DOHH2 (cell line): ENCODE results near the gene RASGRF1.

ENCODE experiments used
- H3F3A ChIP-seq: fragments of 200-600 bp; sonication (generic), shearing (Covaris generic); 2 replicates; pipeline ENCODE4 v1.6.0; 2016; ENCODE audit warnings: antibody characterized with exemption, mild to moderate bottlenecking; ENCODE audit not compliant: control insufficient read depth, insufficient read depth
- H3K27ac ChIP-seq: fragments of 200-600 bp; sonication (generic); 2 replicates; pipeline ENCODE4 v1.5.1; 2014; ENCODE audit warnings: low read depth, mild to moderate bottlenecking, low read length, moderate library complexity
- H3K27me3 ChIP-seq: fragments of 200-600 bp; sonication (generic); 2 replicates; pipeline ENCODE4 v1.6.1; 2014; ENCODE audit warnings: mild to moderate bottlenecking, low read length, mixed read lengths; ENCODE audit not compliant: control insufficient read depth
- H3K36me3 ChIP-seq: fragments of 200-600 bp; sonication (generic); 2 replicates; pipeline ENCODE4 v1.6.1; 2014; ENCODE audit warnings: mild to moderate bottlenecking, low read length, moderate library complexity, mixed read lengths; ENCODE audit not compliant: control insufficient read depth
- H3K4me1 ChIP-seq: fragments of 200-600 bp; sonication (generic); 2 replicates; pipeline ENCODE4 v1.6.1; 2014; ENCODE audit warnings: mild to moderate bottlenecking, low read length, mixed read lengths; ENCODE audit not compliant: control insufficient read depth
- H3K4me2 ChIP-seq: fragments of 200-600 bp; sonication (generic); 2 replicates; pipeline ENCODE4 v1.6.0; 2014; ENCODE audit warnings: mild to moderate bottlenecking, low read length, moderate library complexity
- H3K4me3 ChIP-seq: fragments of 200-600 bp; sonication (generic); 2 replicates; pipeline ENCODE4 v1.5.1; 2014; ENCODE audit warnings: mild to moderate bottlenecking, low read length, mixed read lengths
- H3K79me2 ChIP-seq: fragments of 200-600 bp; sonication (generic); 2 replicates; pipeline ENCODE4 v1.6.1; 2014; ENCODE audit warnings: mild to moderate bottlenecking, low read length, mixed read lengths; ENCODE audit not compliant: control insufficient read depth
- H3K9me2 ChIP-seq: fragments of 200-600 bp; sonication (generic); replicated peaks from 2 replicates; pipeline ENCODE4 v1.6.1; 2014; ENCODE audit warnings: mild to moderate bottlenecking, low read length, mixed read lengths; ENCODE audit not compliant: control insufficient read depth
- H3K9me3 ChIP-seq: fragments of 200-600 bp; sonication (generic); 2 replicates; pipeline ENCODE4 v1.6.1; 2014; ENCODE audit warnings: antibody characterized with exemption, low read length, mixed read lengths; ENCODE audit not compliant: control insufficient read depth, insufficient read depth
- H4K20me1 ChIP-seq: fragments of 200-600 bp; sonication (generic); 2 replicates; pipeline ENCODE4 v1.6.0; 2014; ENCODE audit warnings: low read depth, mild to moderate bottlenecking, antibody characterized with exemption, low read length, moderate library complexity; ENCODE audit not compliant: control insufficient read depth, insufficient read depth
- EZH2phosphoT487 ChIP-seq: fragments of 200-600 bp; sonication (generic); IDR thresholded peaks from 2 replicates; pipeline ENCODE4 v1.6.1; 2017; ENCODE audit warnings: borderline replicate concordance, mild to moderate bottlenecking, antibody characterized with exemption, low read length, moderate library complexity, mixed read lengths
- TF ChIP-seq, protein P1 (sequence below): fragments of 200-600 bp; sonication (generic); IDR thresholded peaks from one replicate; pipeline ENCODE4 v1.5.1; 2014; ENCODE audit warnings: antibody characterized with exemption, mild to moderate bottlenecking, low read depth, low read length; ENCODE audit not compliant: poor library complexity, severe bottlenecking

Gene RASGRF1

DNA sequence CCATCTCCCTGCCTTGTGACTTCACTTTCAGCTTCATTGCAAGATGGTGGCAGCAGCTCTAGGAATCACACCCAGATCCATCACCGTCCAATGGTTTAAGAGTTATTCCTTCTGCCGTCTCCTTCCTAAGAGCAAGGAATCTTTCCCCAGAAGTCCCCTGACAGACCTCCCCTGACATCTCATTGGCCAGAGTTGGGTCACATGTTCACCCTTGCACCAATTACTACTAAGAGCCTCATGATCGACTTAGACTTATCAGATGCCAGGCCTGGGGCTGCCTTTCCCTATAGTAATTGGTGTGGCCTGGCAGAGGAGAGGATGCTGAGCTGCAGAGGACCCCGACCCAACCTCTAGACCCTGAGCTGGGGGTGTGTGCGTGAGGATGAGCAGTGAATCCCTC, 31.8 kb upstream of the RASGRF1 start:
- H3K36me3 ChIP-seq = no peaks in the 10 kb centered on the region
- H3K27me3 ChIP-seq = peaks cover 3% of the 10 kb centered on the region; the same call in 1 of the 2 replicates
- TF ChIP-seq, protein P1, sequence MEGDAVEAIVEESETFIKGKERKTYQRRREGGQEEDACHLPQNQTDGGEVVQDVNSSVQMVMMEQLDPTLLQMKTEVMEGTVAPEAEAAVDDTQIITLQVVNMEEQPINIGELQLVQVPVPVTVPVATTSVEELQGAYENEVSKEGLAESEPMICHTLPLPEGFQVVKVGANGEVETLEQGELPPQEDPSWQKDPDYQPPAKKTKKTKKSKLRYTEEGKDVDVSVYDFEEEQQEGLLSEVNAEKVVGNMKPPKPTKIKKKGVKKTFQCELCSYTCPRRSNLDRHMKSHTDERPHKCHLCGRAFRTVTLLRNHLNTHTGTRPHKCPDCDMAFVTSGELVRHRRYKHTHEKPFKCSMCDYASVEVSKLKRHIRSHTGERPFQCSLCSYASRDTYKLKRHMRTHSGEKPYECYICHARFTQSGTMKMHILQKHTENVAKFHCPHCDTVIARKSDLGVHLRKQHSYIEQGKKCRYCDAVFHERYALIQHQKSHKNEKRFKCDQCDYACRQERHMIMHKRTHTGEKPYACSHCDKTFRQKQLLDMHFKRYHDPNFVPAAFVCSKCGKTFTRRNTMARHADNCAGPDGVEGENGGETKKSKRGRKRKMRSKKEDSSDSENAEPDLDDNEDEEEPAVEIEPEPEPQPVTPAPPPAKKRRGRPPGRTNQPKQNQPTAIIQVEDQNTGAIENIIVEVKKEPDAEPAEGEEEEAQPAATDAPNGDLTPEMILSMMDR = no peak
- TF ChIP-seq EZH2phosphoT487 = no peak
- no peaks in the 10 kb centered on the region for H3K9me3 ChIP-seq
- H3K27ac ChIP-seq = no peak overlapping the region
- H3K4me2 ChIP-seq = no peak overlapping the region
- no peaks in the 10 kb centered on the region for H3K79me2 ChIP-seq
- no peaks in the 10 kb centered on the region for H3F3A ChIP-seq
- no peaks in the 10 kb centered on the region for H3K4me1 ChIP-seq
- H3K9me2 ChIP-seq = no peaks in the 10 kb centered on the region
- no peak overlapping the region for H3K4me3 ChIP-seq
- no peaks in the 10 kb centered on the region for H4K20me1 ChIP-seq

DNA sequence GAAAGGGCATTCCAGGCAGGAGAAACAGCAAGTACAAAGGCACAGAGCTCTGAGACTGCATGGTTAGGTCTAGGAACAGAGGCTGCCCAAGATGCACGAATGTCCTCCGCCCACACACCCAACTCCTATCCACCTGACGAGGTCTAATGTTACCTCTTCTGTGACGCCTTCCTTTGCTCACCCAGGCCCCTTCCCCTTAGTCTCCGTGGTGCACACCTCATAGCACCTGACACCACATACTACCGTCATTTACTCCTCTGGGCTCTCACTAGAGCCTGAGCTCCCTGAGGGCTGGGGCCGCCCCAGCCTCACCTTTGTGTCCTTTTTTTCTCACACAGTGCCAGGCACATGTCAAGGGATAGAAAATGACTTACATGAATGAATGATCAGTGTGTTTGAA, 31.0 kb upstream of the RASGRF1 start:
- no peaks in the 10 kb centered on the region for H3K79me2 ChIP-seq
- no peaks in the 10 kb centered on the region for H3K36me3 ChIP-seq
- no peaks in the 10 kb centered on the region for H3K27me3 ChIP-seq

DNA sequence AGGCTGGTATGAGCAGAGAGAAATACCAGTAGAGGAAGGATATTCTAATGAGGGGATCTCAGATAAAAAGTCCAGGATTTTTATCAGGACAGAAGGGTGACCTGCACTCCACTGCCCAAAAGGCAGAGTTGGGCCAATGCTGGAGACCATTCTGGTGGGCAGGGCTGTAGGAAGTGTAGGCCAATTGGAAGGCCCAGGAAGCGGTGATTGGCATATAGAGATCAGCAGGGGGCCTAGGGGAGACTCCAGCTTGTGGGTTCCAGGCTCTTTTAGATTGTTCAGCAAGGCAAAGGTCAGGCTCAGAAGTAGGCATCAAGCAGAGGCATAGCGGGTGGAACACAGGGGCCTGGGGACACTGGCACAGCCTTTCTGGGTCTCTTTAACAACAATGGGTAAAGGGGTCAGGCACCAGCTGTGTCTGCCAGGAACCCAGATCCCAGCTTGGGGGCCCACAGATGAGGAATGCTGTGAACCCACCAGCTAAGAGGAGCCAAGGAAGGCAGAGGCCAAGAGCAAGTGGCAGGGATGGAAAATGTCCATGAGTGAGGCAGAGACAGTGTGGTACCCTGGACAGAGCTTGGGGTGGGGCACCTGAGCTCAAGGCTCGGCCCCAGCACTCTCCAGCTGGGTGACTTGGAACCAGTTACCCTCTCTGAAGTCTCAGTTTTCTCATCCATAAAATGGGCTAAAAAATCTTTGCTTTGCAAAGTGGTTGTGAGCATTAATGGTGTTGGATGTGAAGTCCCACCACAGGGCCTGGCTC, 27.0 kb upstream of the RASGRF1 start:
- H3K4me3 ChIP-seq = no peak overlapping the region
- no peaks in the 10 kb centered on the region for H3K79me2 ChIP-seq
- no peak overlapping the region for H3K4me2 ChIP-seq
- no peak for TF ChIP-seq EZH2phosphoT487
- TF ChIP-seq, protein P1 = no peak
- no peaks in the 10 kb centered on the region for H3K9me3 ChIP-seq
- H3K4me1 ChIP-seq = no peaks in the 10 kb centered on the region
- peaks cover 3% of the 10 kb centered on the region; the same call in 1 of the 2 replicates for H3K27me3 ChIP-seq
- H4K20me1 ChIP-seq = no peaks in the 10 kb centered on the region
- no peaks in the 10 kb centered on the region for H3K9me2 ChIP-seq
- H3F3A ChIP-seq = no peaks in the 10 kb centered on the region
- H3K27ac ChIP-seq = no peak overlapping the region
- H3K36me3 ChIP-seq = no peaks in the 10 kb centered on the region

More for the DNA sequence above, 31.0 kb upstream of the RASGRF1 start:
- H3K9me2 ChIP-seq = no peaks in the 10 kb centered on the region
- H3K9me3 ChIP-seq = no peaks in the 10 kb centered on the region
- no peaks in the 10 kb centered on the region for H4K20me1 ChIP-seq
- no peak overlapping the region for H3K4me2 ChIP-seq
- TF ChIP-seq EZH2phosphoT487 = no peak
- TF ChIP-seq, protein P1 = no peak
- no peak overlapping the region for H3K4me3 ChIP-seq
- no peaks in the 10 kb centered on the region for H3K4me1 ChIP-seq
- H3F3A ChIP-seq = no peaks in the 10 kb centered on the region
- H3K27ac ChIP-seq = no peak overlapping the region
